H1 (cell line): Measurements from ENCODE around the gene TEX29.

Experiments used
- SIN3A ChIP-seq, 2 experiments: IDR thresholded peaks in 1 of 2; conservative IDR thresholded peaks in 1 of 2; 2 replicates each; pipeline ENCODE4 v1.6.1; 2011 to 2012; ENCODE audit warnings: low read length in 2 of 2, improper control_type of control experiment in 1 of 2, low read depth in 1 of 2, mild to moderate bottlenecking in 1 of 2
- TF ChIP-seq, protein P1 (sequence below): IDR thresholded peaks from 2 replicates; pipeline ENCODE4 v1.6.1; 2012; ENCODE audit warnings: inconsistent platforms
- TF ChIP-seq, protein P2 (sequence below), 3 experiments: IDR thresholded peaks; 1 replicate in 2 of 3; 2 replicates in 1 of 3; pipeline versions ENCODE4 v1.5.1 to v1.6.1; 2011; ENCODE audit warnings: low read length in 3 of 3, mild to moderate bottlenecking in 3 of 3, inconsistent platforms in 2 of 3, low read depth in 1 of 3, moderate library complexity in 1 of 3; ENCODE audit not compliant: insufficient read depth in 1 of 3; ENCODE audit errors: control extremely low read depth in 1 of 3

DNA sequence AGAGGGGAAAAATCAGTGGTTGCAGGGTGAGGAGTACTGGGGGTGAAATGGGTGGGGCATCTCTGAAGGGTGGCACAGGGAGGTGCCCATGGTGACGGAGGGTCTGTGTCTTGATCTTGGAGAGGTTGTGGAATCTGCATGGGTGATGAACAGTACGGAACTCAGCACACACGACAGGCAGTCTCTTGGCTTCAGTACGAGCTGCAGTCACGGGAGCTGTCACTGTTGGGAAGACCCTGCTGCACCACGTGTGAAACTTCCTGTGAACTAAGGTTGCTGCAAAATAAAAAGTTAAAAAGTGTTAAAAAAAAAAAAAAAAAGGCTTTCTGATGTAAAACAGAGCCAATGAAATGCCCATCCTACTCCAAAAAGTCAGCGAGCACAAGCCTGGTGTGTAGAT, 34.3 kb downstream of the TEX29 start:
- TF ChIP-seq, protein P1, sequence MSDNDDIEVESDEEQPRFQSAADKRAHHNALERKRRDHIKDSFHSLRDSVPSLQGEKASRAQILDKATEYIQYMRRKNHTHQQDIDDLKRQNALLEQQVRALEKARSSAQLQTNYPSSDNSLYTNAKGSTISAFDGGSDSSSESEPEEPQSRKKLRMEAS, result no peak
- TF ChIP-seq SIN3A (conservative IDR thresholded peaks at IDR 0.05 in 1 of 2, IDR thresholded peaks at IDR 0.05 in 1 of 2; ENCODE audit: low read depth in 1 of 2, low read length in 2 of 2), result no peak
- TF ChIP-seq, protein P2, sequence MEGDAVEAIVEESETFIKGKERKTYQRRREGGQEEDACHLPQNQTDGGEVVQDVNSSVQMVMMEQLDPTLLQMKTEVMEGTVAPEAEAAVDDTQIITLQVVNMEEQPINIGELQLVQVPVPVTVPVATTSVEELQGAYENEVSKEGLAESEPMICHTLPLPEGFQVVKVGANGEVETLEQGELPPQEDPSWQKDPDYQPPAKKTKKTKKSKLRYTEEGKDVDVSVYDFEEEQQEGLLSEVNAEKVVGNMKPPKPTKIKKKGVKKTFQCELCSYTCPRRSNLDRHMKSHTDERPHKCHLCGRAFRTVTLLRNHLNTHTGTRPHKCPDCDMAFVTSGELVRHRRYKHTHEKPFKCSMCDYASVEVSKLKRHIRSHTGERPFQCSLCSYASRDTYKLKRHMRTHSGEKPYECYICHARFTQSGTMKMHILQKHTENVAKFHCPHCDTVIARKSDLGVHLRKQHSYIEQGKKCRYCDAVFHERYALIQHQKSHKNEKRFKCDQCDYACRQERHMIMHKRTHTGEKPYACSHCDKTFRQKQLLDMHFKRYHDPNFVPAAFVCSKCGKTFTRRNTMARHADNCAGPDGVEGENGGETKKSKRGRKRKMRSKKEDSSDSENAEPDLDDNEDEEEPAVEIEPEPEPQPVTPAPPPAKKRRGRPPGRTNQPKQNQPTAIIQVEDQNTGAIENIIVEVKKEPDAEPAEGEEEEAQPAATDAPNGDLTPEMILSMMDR (IDR thresholded peaks at IDR 0.05; ENCODE audit: control extremely low read depth in 1 of 3, insufficient read depth in 1 of 3, low read depth in 1 of 3, low read length in 3 of 3), result no peak
